ENCODE measurements around the gene RPN2. TPM values are rescaled to one million over a fixed set of nuclear protein-coding genes. Genes with fewer than 3 reads are reported as not detected.

The RPN2 gene
- total and polyA plus RNA-seq, 2 of the 13 experiments (the other 11 are each of a cell fraction or from before 2014, with no cell fraction given): 587 to 1,818 TPM

DNA sequence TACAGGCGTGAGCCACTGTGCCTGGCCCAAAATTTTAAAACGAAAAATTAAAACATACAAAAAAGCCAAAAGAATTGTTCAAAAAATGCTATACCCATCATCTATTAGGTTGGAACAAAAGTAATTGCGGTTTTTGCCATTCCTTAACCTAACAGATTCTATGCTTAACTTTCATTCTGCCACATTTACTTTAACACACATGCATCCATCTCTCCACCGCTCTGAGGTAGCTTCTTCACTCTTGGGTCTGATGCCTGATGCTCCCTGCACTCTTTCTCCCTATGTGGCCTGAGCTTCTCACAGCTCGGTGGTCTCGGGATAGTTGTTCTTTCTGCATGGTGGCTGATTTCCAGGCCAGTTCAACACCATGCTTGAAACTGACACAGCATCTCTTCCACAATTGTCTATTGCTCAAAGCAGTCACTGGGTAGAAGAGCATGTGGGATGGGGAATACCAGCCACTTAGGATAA lies 105.6 kb downstream of the RPN2 start (continued):
- TF ChIP-seq, protein P1, sequence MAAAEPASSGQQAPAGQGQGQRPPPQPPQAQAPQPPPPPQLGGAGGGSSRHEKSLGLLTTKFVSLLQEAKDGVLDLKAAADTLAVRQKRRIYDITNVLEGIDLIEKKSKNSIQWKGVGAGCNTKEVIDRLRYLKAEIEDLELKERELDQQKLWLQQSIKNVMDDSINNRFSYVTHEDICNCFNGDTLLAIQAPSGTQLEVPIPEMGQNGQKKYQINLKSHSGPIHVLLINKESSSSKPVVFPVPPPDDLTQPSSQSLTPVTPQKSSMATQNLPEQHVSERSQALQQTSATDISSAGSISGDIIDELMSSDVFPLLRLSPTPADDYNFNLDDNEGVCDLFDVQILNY (CRISPR knock-in tag; conservative IDR thresholded peaks at IDR 0.05): no peak
- TF ChIP-seq REPIN1 (CRISPR knock-in tag; IDR thresholded peaks at IDR 0.05; ENCODE audit: borderline replicate concordance, low read depth) (peak; percentile 31; the same call in 1 of the 2 replicates), CEBPG (CRISPR knock-in tag; IDR thresholded peaks at IDR 0.05) (no peak), PLRG1 (conservative IDR thresholded peaks at IDR 0.05) (no peak), ZNF768 (CRISPR knock-in tag; IDR thresholded peaks at IDR 0.05) (no peak), MED1 (CRISPR knock-in tag; IDR thresholded peaks at IDR 0.05) (no peak), MTF1 (CRISPR knock-in tag; IDR thresholded peaks at IDR 0.05) (no peak), SETDB1 (CRISPR knock-in tag; IDR thresholded peaks at IDR 0.05; ENCODE audit: borderline replicate concordance) (0 out of 2 replicates have a peak, but pooled peaks have one; percentile 66), MEF2D (CRISPR knock-in tag; IDR thresholded peaks at IDR 0.05) (0 out of 2 replicates have a peak, but pooled peaks have one; percentile 21), ZNF839 (CRISPR knock-in tag; IDR thresholded peaks at IDR 0.05; ENCODE audit: borderline replicate concordance) (0 out of 2 replicates have a peak, but pooled peaks have one; percentile 47), CREM (IDR thresholded peaks at IDR 0.05) (0 out of 2 replicates have a peak, but pooled peaks have one; percentile 2), CREM (CRISPR knock-in tag; IDR thresholded peaks at IDR 0.05) (no peak), SATB2 (CRISPR knock-in tag; IDR thresholded peaks at IDR 0.05) (peak; percentile 69; the same call in 1 of the 2 replicates), ZNF136 (CRISPR knock-in tag; IDR thresholded peaks at IDR 0.05; ENCODE audit: low read depth) (no peak), MXD4 (CRISPR knock-in tag; IDR thresholded peaks at IDR 0.05) (no peak), HOXD1 (CRISPR knock-in tag; IDR thresholded peaks at IDR 0.05) (no peak), ZNF501 (CRISPR knock-in tag; IDR thresholded peaks at IDR 0.05) (peak; percentile 81), FOSL2 (CRISPR knock-in tag; IDR thresholded peaks at IDR 0.05) (no peak), ZNF292 (CRISPR knock-in tag; IDR thresholded peaks at IDR 0.05; ENCODE audit: borderline replicate concordance, low read depth) (0 out of 2 replicates have a peak, but pooled peaks have one; percentile 10), DNMT3B (CRISPR knock-in tag; conservative IDR thresholded peaks at IDR 0.05) (no peak), ZNF7 (CRISPR knock-in tag; IDR thresholded peaks at IDR 0.05) (0 out of 2 replicates have a peak, but pooled peaks have one; percentile 6)
- TF ChIP-seq, protein P2, sequence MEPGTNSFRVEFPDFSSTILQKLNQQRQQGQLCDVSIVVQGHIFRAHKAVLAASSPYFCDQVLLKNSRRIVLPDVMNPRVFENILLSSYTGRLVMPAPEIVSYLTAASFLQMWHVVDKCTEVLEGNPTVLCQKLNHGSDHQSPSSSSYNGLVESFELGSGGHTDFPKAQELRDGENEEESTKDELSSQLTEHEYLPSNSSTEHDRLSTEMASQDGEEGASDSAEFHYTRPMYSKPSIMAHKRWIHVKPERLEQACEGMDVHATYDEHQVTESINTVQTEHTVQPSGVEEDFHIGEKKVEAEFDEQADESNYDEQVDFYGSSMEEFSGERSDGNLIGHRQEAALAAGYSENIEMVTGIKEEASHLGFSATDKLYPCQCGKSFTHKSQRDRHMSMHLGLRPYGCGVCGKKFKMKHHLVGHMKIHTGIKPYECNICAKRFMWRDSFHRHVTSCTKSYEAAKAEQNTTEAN (CRISPR knock-in tag; conservative IDR thresholded peaks at IDR 0.05): 0 out of 2 replicates have a peak, but pooled peaks have one; percentile 32
- TF ChIP-seq, protein P3, sequence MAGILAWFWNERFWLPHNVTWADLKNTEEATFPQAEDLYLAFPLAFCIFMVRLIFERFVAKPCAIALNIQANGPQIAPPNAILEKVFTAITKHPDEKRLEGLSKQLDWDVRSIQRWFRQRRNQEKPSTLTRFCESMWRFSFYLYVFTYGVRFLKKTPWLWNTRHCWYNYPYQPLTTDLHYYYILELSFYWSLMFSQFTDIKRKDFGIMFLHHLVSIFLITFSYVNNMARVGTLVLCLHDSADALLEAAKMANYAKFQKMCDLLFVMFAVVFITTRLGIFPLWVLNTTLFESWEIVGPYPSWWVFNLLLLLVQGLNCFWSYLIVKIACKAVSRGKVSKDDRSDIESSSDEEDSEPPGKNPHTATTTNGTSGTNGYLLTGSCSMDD (CRISPR knock-in tag; IDR thresholded peaks at IDR 0.05): peak; percentile 68; the same call in 1 of the 2 replicates
- TF ChIP-seq, protein P4, sequence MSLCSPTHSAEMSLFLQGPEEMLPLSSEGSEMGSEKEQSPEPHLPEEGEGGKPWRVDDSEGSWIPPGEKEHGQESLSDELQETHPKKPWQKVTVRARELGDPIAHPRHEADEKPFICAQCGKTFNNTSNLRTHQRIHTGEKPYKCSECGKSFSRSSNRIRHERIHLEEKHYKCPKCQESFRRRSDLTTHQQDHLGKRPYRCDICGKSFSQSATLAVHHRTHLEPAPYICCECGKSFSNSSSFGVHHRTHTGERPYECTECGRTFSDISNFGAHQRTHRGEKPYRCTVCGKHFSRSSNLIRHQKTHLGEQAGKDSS (CRISPR knock-in tag; IDR thresholded peaks at IDR 0.05; ENCODE audit: borderline replicate concordance, low read depth): no peak
- TF ChIP-seq, protein P5, sequence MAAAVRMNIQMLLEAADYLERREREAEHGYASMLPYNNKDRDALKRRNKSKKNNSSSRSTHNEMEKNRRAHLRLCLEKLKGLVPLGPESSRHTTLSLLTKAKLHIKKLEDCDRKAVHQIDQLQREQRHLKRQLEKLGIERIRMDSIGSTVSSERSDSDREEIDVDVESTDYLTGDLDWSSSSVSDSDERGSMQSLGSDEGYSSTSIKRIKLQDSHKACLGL (CRISPR knock-in tag; IDR thresholded peaks at IDR 0.05): no peak
- TF ChIP-seq, protein P6, sequence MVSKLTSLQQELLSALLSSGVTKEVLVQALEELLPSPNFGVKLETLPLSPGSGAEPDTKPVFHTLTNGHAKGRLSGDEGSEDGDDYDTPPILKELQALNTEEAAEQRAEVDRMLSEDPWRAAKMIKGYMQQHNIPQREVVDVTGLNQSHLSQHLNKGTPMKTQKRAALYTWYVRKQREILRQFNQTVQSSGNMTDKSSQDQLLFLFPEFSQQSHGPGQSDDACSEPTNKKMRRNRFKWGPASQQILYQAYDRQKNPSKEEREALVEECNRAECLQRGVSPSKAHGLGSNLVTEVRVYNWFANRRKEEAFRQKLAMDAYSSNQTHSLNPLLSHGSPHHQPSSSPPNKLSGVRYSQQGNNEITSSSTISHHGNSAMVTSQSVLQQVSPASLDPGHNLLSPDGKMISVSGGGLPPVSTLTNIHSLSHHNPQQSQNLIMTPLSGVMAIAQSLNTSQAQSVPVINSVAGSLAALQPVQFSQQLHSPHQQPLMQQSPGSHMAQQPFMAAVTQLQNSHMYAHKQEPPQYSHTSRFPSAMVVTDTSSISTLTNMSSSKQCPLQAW (CRISPR knock-in tag; IDR thresholded peaks at IDR 0.05): 0 out of 2 replicates have a peak, but pooled peaks have one; percentile 34

Data from HepG2 (cell line).